HG03095 (cell line): ENCODE measurements around the gene HS3ST2.
"Not testable (repeated sequence)": the region's sequence is repeated elsewhere in the genome, so short reads cannot be mapped to it uniquely, and the experiment has no call there.

Experiments
- ATAC-seq: cut with Tn5 transposase; IDR thresholded peaks from one replicate; pipeline ENCODE4 v1.9.1; 2021; ENCODE audit warnings: moderate library complexity; ENCODE audit not compliant: unreplicated experiment

HS3ST2 gene

DNA sequence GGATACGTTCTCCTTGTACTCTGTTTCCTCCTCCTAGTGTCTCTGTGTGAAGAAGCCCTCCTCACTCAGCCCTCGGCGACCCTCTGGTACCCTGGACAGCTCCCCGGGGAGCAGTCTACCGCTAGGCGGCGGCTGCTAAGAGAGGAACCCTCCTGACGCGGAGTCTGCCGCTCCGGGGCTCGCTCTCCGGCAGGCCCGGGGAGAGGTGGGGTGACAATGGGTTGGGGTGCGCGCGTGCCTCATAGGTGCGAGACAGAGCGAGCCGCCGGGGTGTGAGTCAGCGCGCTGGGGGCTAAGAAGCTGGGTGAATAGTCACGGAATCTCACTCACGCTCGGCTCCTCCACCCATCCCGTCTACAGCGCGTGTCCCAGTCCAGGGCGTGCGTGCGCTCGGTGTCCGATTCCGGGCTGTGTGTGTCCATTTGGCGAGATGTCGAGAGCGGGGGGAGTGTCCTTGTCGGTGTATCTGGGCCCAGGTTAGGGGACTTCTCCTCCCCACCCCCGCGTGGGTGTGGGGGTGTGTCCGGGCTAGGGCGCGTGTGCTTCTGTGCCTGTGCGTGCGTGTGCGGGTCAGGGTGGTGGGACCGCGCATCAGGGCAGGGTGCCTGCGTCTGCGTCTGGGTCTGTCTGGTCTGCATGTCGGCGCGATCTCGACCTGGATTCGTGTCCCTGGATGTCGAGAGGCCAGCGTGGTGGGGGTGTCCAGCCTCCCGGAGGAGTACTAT lies 577 bp upstream of the HS3ST2 start:
- ATAC-seq = no peak

GRCh38 chr16:22814711-22815105 lies 746 bp downstream of the HS3ST2 start:
- no peak for ATAC-seq

GRCh38 chr16:22815863-22816262 lies 1.9 kb downstream of the HS3ST2 start:
- ATAC-seq = no peak

GRCh38 chr16:22816475-22816874 lies 2.5 kb downstream of the HS3ST2 start:
- no peak for ATAC-seq

- ATAC-seq = not testable (repeated sequence)
These were observed 4.8 kb downstream of the HS3ST2 start for GRCh38 chr16:22818736-22819135.

DNA sequence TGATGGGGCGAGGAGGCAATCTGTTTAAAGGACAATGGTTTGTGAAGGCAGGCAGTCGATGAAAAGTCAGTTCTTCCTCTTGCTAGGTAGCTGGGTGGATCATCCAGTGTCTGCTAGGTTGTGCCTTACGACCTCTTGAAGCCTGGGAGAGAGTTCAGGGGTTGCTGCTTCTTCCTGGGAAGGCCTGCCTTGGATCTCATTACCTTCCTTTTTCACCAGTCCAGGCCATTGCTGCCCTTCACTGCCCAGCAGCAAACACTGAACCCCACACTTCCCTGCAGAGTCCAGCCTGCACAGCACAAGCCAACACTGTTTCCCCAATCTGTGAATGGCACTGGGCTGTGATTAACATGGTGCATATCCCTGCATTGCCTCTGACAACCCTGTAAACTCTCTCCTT lies 24.7 kb downstream of the HS3ST2 start:
- no peak for ATAC-seq

GRCh38 chr16:22842031-22842430 lies 28.1 kb downstream of the HS3ST2 start:
- not testable (repeated sequence) for ATAC-seq

DNA sequence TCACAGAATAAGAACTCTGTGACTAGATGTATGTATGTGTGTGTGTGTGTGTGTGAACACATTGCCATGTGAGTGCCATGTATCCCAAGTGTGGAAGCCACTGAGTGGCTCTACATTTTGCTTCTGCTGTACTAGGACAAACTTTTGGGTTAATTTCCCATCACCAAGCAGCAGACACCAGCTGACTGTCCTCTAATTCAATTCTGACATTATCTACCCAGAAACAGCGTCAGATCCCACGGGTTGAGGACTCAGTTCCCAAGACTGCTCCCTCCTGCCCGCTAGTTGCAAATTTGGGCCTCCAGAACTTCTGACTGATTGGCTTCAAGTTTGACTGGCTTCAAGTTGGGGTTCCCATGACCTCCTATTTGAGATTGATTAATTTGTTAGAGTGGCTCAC lies 29.2 kb downstream of the HS3ST2 start:
- no peak for ATAC-seq

- no peak for ATAC-seq
These were observed 29.9 kb downstream of the HS3ST2 start for GRCh38 chr16:22843856-22844255.

DNA sequence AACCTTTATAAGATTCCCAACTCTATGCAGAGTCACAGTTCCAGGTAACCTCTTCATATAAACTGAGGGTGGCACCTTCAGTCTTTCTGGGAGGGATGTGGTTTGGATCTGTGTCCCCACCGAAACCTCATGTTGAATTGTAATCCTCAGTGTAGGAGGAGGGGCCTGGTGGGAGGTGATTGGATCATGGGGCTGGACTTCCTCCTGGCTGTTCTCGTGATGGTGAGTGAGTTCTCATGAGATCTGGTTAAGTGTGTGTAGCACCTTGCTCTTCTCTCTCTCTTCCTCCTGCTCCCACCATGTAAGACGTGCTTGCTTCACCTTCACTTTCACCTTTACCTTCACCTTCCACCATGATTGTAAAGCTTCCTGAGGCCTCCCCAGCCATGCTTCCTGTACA lies 30.5 kb downstream of the HS3ST2 start:
- ATAC-seq = no peak

- ATAC-seq = no peak
These were observed 33.1 kb downstream of the HS3ST2 start for GRCh38 chr16:22847100-22847499.

DNA sequence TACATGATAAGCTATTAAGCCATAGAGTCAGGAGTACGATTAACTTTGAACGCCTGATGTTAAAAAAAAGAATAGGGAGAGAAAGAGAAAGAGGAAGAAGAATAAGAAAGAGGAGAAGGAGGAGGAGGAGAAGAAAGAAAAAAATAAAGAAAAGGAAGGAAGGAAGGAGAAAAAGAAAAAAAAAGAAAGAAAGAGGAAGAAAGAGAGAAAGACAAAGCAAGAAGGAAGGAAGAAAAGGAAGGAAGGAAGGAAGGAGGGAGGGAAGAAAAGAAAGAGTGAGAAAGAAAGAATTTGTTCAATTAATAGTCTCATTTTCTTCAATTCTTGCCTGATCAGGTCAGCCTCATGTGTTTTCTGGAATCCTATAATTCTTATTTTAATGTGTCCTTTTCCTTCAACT lies 33.7 kb downstream of the HS3ST2 start:
- no peak for ATAC-seq

- no peak for ATAC-seq
These were observed 34.5 kb downstream of the HS3ST2 start for GRCh38 chr16:22848451-22848850.

GRCh38 chr16:22849517-22849916 lies 35.6 kb downstream of the HS3ST2 start:
- ATAC-seq = no peak

DNA sequence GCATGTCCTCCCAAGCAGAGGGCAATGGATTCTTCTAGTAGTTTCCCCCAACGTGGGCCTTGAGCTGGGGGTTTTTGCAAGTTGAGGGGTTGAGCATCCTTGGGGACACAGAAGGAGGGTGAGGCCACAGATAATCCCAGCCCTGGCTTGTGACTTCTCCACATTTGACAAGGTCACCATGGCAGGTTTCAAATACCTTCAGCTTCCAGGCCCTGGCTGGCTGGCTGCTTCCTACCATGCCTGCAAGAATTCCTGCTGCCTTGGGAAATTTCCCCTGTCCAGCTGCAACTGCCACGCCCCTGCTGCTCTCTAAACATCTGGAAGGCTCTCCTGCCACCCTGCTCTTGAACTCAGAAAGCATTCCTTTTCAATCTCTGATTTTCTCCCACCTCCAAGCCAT lies 41.3 kb downstream of the HS3ST2 start:
- ATAC-seq = no peak

DNA sequence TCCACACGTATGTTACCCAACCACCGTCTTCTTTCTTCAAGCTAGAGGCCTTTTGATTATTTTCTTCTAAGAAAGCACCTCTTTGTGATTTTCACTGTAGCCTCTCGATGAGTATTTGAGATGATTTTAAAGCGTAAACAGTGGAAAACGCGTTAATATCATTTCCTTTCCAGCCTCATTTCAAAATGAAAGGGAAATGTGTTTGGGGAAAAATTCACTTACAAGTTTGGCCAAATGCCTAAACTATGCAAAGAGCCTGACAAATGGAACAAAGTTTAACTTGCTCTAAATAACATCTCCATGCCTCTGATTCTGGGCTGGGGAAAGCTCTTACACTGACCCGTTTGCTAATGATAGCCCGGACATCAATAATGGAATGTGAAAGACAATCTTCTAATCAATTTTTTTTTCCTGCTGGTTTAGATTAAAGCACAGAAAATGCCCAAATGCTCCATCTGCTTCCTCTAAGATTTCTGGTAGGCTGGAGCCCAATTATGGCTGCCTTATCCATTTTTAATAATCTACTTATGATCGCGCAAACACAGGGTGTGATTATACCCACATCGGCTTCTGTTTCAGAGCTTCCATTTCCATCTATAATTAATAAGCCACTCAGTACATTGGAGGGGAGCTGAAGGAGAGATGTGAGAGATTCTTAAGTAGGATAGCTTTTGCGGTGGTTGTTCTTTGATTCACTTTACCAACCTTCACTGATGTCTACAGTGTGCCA lies 43.5 kb downstream of the HS3ST2 start:
- ATAC-seq = no peak

GRCh38 chr16:22859925-22860324 lies 46.0 kb downstream of the HS3ST2 start:
- ATAC-seq = no peak

DNA sequence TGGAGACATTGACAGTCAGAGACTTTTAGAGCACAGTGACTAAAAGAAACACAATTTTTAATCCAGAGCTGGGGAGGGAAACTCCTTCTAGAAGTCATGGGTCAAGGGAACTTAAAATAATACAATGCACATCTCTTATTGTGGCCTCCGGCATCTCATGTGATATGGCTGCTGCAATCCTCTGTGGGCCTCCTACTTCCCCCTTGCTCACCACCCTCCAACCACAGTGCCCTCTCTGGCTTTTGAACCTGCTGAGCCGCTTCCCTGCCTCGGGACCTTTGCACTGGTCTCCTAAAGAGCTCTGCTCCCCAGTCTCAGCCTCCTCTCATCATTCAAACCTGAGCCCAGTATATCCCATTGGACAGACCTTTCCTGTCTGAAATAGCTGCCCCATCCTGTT lies 47.6 kb downstream of the HS3ST2 start:
- ATAC-seq = no peak

GRCh38 chr16:22862046-22862445 lies 48.1 kb downstream of the HS3ST2 start:
- ATAC-seq = no peak

DNA sequence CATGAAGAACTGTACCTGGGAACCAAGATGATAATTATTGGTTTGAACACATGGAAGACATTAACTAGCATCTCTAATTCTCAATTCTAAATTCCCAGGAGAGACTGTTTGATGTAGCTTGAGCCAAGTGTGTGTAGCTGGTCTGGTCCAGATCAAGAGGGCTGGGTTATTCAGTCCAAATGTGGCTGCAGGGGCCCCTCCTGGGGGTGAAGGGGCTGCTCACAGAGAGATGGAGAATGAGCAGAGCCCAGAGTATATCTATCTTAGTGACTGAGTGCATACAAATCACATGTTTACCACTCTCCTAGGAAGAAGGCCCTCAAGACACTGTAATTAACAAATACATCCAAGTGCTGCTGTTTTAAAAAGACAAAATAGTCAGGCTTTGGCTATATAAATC lies 50.4 kb downstream of the HS3ST2 start:
- ATAC-seq = no peak

GRCh38 chr16:22868593-22869224 lies 54.7 kb downstream of the HS3ST2 start:
- no peak for ATAC-seq

DNA sequence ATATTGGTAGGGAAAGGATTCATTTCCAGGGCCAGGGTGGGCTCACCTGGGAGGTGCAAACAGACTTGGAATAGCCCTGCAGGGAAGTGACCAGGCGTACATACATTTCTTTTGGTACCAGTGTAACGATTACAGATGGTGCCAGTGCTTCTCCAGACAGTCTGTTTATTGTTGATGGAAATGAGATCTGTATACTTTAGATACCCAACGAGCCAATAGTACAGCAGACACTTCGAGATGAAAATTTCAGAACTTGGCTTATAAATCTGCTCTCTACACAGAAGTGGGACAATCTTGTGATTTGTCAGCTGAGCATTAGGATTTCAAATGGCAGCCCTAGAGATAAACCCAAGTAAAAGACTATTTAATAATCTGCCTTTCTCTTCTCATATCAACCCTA lies 57.9 kb downstream of the HS3ST2 start:
- no peak for ATAC-seq
